Uterus (tissue), 2 donors: ENCODE data around the gene MYO18B.

Source experiments
- CTCF ChIP-seq, 4 experiments: fragments of 200-600 bp in 2 of 4; fragments of 450-650 bp in 2 of 4; sonication (generic) in 2 of 4; IDR thresholded peaks; one replicate each; pipeline ENCODE4 v1.5.1; 2016 to 2019; ENCODE audit warnings: antibody characterized with exemption in 4 of 4, mild to moderate bottlenecking in 2 of 4, moderate library complexity in 1 of 4
- POLR2A ChIP-seq, 2 donors: fragments of 450-650 bp; IDR thresholded peaks; one replicate each; pipeline ENCODE4 v1.6.1; 2016; ENCODE audit warnings: antibody characterized with exemption in 2 of 2, mild to moderate bottlenecking in 1 of 2, moderate library complexity in 1 of 2

- no peak for TF ChIP-seq CTCF (IDR thresholded peaks at IDR 0.05)
- no peak for TF ChIP-seq POLR2A (IDR thresholded peaks at IDR 0.05)
Observed at GRCh38 chr22:25783856-25784255, 41.9 kb downstream of the MYO18B start.
